ENCODE results near the gene P3H2.

The P3H2 gene

GRCh38 chr3:189947948-189948723 lies 172.6 kb downstream of the P3H2 start:
- Histone ChIP-seq H3K36me3 (ENCODE audit: control insufficient read depth, insufficient read depth, low read length) (no peaks in the 10 kb centered on the region), H3K79me2 (no peaks in the 10 kb centered on the region), H3K4me2 (ENCODE audit: low read length) (no peak overlapping the region), H3K27me3 (ENCODE audit: control insufficient read depth, insufficient read depth, low read length) (no peaks in the 10 kb centered on the region), H3K9ac (no peak overlapping the region), H3K27ac (no peak overlapping the region), H2AFZ (no peak overlapping the region), H3K9me3 (ENCODE audit: control insufficient read depth, low read length) (no peaks in the 10 kb centered on the region), H3K4me3 (ENCODE audit: low read depth, low read length) (no peak overlapping the region), H3K4me1 (no peaks in the 10 kb centered on the region)
- no peak for TF ChIP-seq CTCF (IDR thresholded peaks at IDR 0.05)

- Histone ChIP-seq H3K4me1 (no peaks in the 10 kb centered on the region), H3K9ac (no peak overlapping the region)
These were observed 173.6 kb downstream of the P3H2 start for GRCh38 chr3:189947068-189947467.

GRCh38 chr3:189945935-189946709 lies 174.6 kb downstream of the P3H2 start:
- no peaks in the 10 kb centered on the region for H3K79me2 ChIP-seq
- H3K27me3 ChIP-seq (ENCODE audit: control insufficient read depth, insufficient read depth, low read length) = no peaks in the 10 kb centered on the region
- H3K4me2 ChIP-seq (ENCODE audit: low read length) = no peak overlapping the region
- no peaks in the 10 kb centered on the region for H3K36me3 ChIP-seq (ENCODE audit: control insufficient read depth, insufficient read depth, low read length)
- no peak overlapping the region for H3K4me3 ChIP-seq (ENCODE audit: low read depth, low read length)
- H3K9me3 ChIP-seq (ENCODE audit: control insufficient read depth, low read length) = no peaks in the 10 kb centered on the region
- H3K9ac ChIP-seq = no peak overlapping the region
- no peaks in the 10 kb centered on the region for H3K4me1 ChIP-seq
- no peak for TF ChIP-seq CTCF (IDR thresholded peaks at IDR 0.05)
- no peak overlapping the region for H2AFZ ChIP-seq
- H3K27ac ChIP-seq = no peak overlapping the region

More at GRCh38 chr3:189947068-189947467, 173.6 kb downstream of the P3H2 start:
- no peak for TF ChIP-seq CTCF (IDR thresholded peaks at IDR 0.05)
- Histone ChIP-seq H2AFZ (no peak overlapping the region), H3K9me3 (ENCODE audit: control insufficient read depth, low read length) (no peaks in the 10 kb centered on the region), H3K79me2 (no peaks in the 10 kb centered on the region), H3K27me3 (ENCODE audit: control insufficient read depth, insufficient read depth, low read length) (no peaks in the 10 kb centered on the region), H3K4me2 (ENCODE audit: low read length) (no peak overlapping the region), H3K4me3 (ENCODE audit: low read depth, low read length) (no peak overlapping the region), H3K36me3 (ENCODE audit: control insufficient read depth, insufficient read depth, low read length) (no peaks in the 10 kb centered on the region), H3K27ac (no peak overlapping the region)

GRCh38 chr3:189944285-189945145 lies 176.2 kb downstream of the P3H2 start:
- Histone ChIP-seq H3K79me2 (no peaks in the 10 kb centered on the region), H3K4me3 (ENCODE audit: low read depth, low read length) (no peak overlapping the region), H3K4me2 (ENCODE audit: low read length) (no peak overlapping the region), H2AFZ (no peak overlapping the region), H3K36me3 (ENCODE audit: control insufficient read depth, insufficient read depth, low read length) (no peaks in the 10 kb centered on the region), H3K4me1 (no peaks in the 10 kb centered on the region), H3K9me3 (ENCODE audit: control insufficient read depth, low read length) (no peaks in the 10 kb centered on the region), H3K27ac (no peak overlapping the region), H3K27me3 (ENCODE audit: control insufficient read depth, insufficient read depth, low read length) (no peaks in the 10 kb centered on the region), H3K9ac (no peak overlapping the region)
- TF ChIP-seq CTCF (IDR thresholded peaks at IDR 0.05) = no peak

All from parathyroid adenoma (tissue), 2 donors.